OCI-LY7 (cell line): Measurements from ENCODE around the gene MAEA. TPM values are rescaled to one million over a fixed set of nuclear protein-coding genes. Genes with fewer than 3 reads are reported as not detected.

Experiments
- BruUV-seq: library from RNA; stranded (reverse); fragments of 400-500 nt; replicated peaks from 2 replicates; lab custom pipeline; 2021; lab: Mats Ljungman, UMichigan
- CTCF ChIA-PET: fragments of 300-600 bp; sonication (Branson Sonifier 250); formaldehyde crosslinking; loops from one replicate; lab custom pipeline; 2022; ENCODE audit warnings: antibody characterized with exemption; ENCODE audit not compliant: unreplicated experiment; lab: Charles Lee
- POLR2A ChIA-PET: fragments of 300-600 bp; sonication (Branson Sonifier 250); formaldehyde crosslinking; loops from one replicate; lab custom pipeline; 2022; ENCODE audit warnings: antibody characterized with exemption; lab: Charles Lee
- DNase-seq: peaks from one replicate; pipeline ENCODE4 v3.0.0-alpha.2; 2015; ENCODE audit warnings: low spot score
- H2AFZ ChIP-seq: fragments of 200-600 bp; sonication (generic), shearing (Covaris generic); 2 replicates; pipeline ENCODE4 v1.6.1; 2014; ENCODE audit warnings: mild to moderate bottlenecking, antibody characterized with exemption, low read length, moderate library complexity
- H3K27ac ChIP-seq: fragments of 200-600 bp; sonication (generic); 2 replicates; pipeline ENCODE4 v1.5.1; 2014; ENCODE audit warnings: mixed run types, low read depth, mild to moderate bottlenecking, moderate library complexity, low read length, inconsistent platforms; ENCODE audit not compliant: poor library complexity, severe bottlenecking
- H3K36me3 ChIP-seq: fragments of 200-600 bp; sonication (generic); 2 replicates; pipeline ENCODE4 v1.6.1; 2014; ENCODE audit warnings: mild to moderate bottlenecking, antibody characterized with exemption, low read length, moderate library complexity, mixed read lengths; ENCODE audit not compliant: insufficient read depth
- H3K4me1 ChIP-seq: fragments of 200-600 bp; sonication (generic); 2 replicates; pipeline ENCODE4 v1.5.1; 2014; ENCODE audit warnings: mild to moderate bottlenecking, low read length; ENCODE audit not compliant: insufficient read depth, poor library complexity, severe bottlenecking
- H3K4me2 ChIP-seq: fragments of 200-600 bp; sonication (generic); 2 replicates; pipeline ENCODE4 v1.6.1; 2014; ENCODE audit warnings: mild to moderate bottlenecking, low read length
- H3K4me3 ChIP-seq: fragments of 200-600 bp; sonication (generic); 2 replicates; pipeline ENCODE4 v1.5.1; 2014; ENCODE audit warnings: mild to moderate bottlenecking, low read depth, low read length; ENCODE audit not compliant: poor library complexity, severe bottlenecking
- H3K79me2 ChIP-seq: fragments of 200-600 bp; sonication (generic); 2 replicates; pipeline ENCODE4 v1.6.1; 2016; ENCODE audit warnings: low read depth, mild to moderate bottlenecking, low read length, moderate library complexity, mixed read lengths; ENCODE audit not compliant: insufficient read depth
- H3K9me2 ChIP-seq: fragments of 200-600 bp; sonication (generic); 2 replicates; pipeline ENCODE4 v1.6.1; 2016; ENCODE audit warnings: mild to moderate bottlenecking, low read length, mixed read lengths; ENCODE audit not compliant: insufficient read depth
- H3K9me3 ChIP-seq: fragments of 200-600 bp; sonication (generic); 2 replicates; pipeline ENCODE4 v1.6.1; 2014; ENCODE audit warnings: mild to moderate bottlenecking, mixed run types, low read length, mixed read lengths
- H4K20me1 ChIP-seq: fragments of 200-600 bp; sonication (generic); 2 replicates; pipeline ENCODE4 v1.6.1; 2014; ENCODE audit warnings: mild to moderate bottlenecking, antibody characterized with exemption, low read length, moderate library complexity, mixed read lengths; ENCODE audit not compliant: insufficient read depth
- CTCF ChIP-seq: fragments of 200-600 bp; sonication (generic); conservative IDR thresholded peaks from 2 replicates; pipeline ENCODE4 v1.5.1; 2014; ENCODE audit warnings: mild to moderate bottlenecking, antibody characterized with exemption, low read length, moderate library complexity, mixed read lengths
- EZH2phosphoT487 ChIP-seq: fragments of 200-600 bp; sonication (generic); IDR thresholded peaks from 2 replicates; pipeline ENCODE4 v1.6.1; 2018; ENCODE audit warnings: low read depth, borderline replicate concordance, mild to moderate bottlenecking, mixed run types, antibody characterized with exemption, low read length, moderate library complexity, mixed read lengths
- intact Hi-C: fragments of 100-400 bp; cut with micrococcal nuclease; formaldehyde crosslinking; loops from one replicate; pipeline ENCODE4 v1.10.0; 2022; ENCODE audit not compliant: unreplicated experiment
- total RNA-seq, 2 experiments: library from RNA; depleted of rRNA in 1 of 2; stranded (reverse); fragments of >200 nt in 1 of 2; shearing (Covaris generic) in 1 of 2; gene quantifications; 2 replicates each; pipeline ENCODE4 v1.2.3, GENCODE V29; 2014 to 2022

The MAEA gene
- total RNA-seq, 2 experiments from 2014 or later: 53.2 to 59.3 TPM

GRCh38 chr4:1347410-1347864 is 57.7 kb downstream of the MAEA start:
- TF ChIP-seq EZH2phosphoT487: no peak
- no peak for TF ChIP-seq CTCF
- intact Hi-C loops: loop anchor here (1.0 to 5.0 kb wide), 6 partner anchors 59 to 373 kb away; partner anchors contain the start of genes FGFRL1, MAEA, TACC3 and TMEM129
- H2AFZ ChIP-seq: peak overlapping the region; percentile 40; the same call in 1 of the 2 replicates
- no peaks in the 10 kb centered on the region for H3K9me2 ChIP-seq
- peak; percentile 70 for DNase-seq
- BruUV-seq: no TSS peak
- H3K27ac ChIP-seq: peak overlapping the region; percentile 51
- peak overlapping the region; percentile 76 for H3K4me3 ChIP-seq
- CTCF ChIA-PET: no interaction called here
- H3K36me3 ChIP-seq: peaks cover 19% of the 10 kb centered on the region
- peaks cover 17% of the 10 kb centered on the region; the same call in 1 of the 2 replicates for H3K79me2 ChIP-seq
- H3K4me1 ChIP-seq: peaks cover 29% of the 10 kb centered on the region
- POLR2A ChIA-PET: interaction anchor here (0.7 to 2.1 kb wide), 3 partner anchors 57 to 100 kb away, joined by 3 to 10 read pairs (median 4); partner anchors contain the start of gene MAEA
- peak overlapping the region; percentile 76 for H3K4me2 ChIP-seq
- H3K9me3 ChIP-seq: no peaks in the 10 kb centered on the region
- H4K20me1 ChIP-seq: peaks cover 5% of the 10 kb centered on the region; the same call in 1 of the 2 replicates

- DNase-seq: no peak
- peak overlapping the region; percentile 76 for H3K4me3 ChIP-seq
- peak overlapping the region; percentile 51 for H3K27ac ChIP-seq
- no peak overlapping the region; the same call in 1 of the 2 replicates for H2AFZ ChIP-seq
- no peaks in the 10 kb centered on the region for H3K9me2 ChIP-seq
- TF ChIP-seq EZH2phosphoT487: no peak
- no peak for TF ChIP-seq CTCF
- intact Hi-C loops: loop anchor here (5.0 kb wide), 2 partner anchors 81 to 336 kb away; partner anchors contain the start of gene FGFRL1
- H3K4me2 ChIP-seq: peak overlapping the region; percentile 76
- H3K79me2 ChIP-seq: peaks cover 17% of the 10 kb centered on the region; the same call in 1 of the 2 replicates
- BruUV-seq: TSS peak; percentile 76
- CTCF ChIA-PET: no interaction called here
- H3K9me3 ChIP-seq: no peaks in the 10 kb centered on the region
- POLR2A ChIA-PET: interaction anchor here (0.7 to 2.1 kb wide), 2 partner anchors 58 to 100 kb away, joined by 3 to 10 read pairs; partner anchors contain the start of gene MAEA
- H3K36me3 ChIP-seq: peaks cover 25% of the 10 kb centered on the region
- peaks cover 29% of the 10 kb centered on the region for H3K4me1 ChIP-seq
- H4K20me1 ChIP-seq: peaks cover 5% of the 10 kb centered on the region; the same call in 1 of the 2 replicates
Observed at GRCh38 chr4:1348014-1348513, 58.4 kb downstream of the MAEA start.

- no peak overlapping the region for H2AFZ ChIP-seq
- ChIA-PET POLR2A (no interaction called here), CTCF (no interaction called here)
- TF ChIP-seq CTCF (no peak), EZH2phosphoT487 (no peak)
- peak overlapping the region; percentile 76 for H3K4me3 ChIP-seq
- H3K36me3 ChIP-seq: peaks cover 31% of the 10 kb centered on the region
- no peak for DNase-seq
- BruUV-seq: no TSS peak
- peaks cover 17% of the 10 kb centered on the region; the same call in 1 of the 2 replicates for H3K79me2 ChIP-seq
- H4K20me1 ChIP-seq: peaks cover 5% of the 10 kb centered on the region; the same call in 1 of the 2 replicates
- intact Hi-C loops: loop anchor here (5.0 kb wide), 2 partner anchors 81 to 336 kb away; partner anchors contain the start of gene FGFRL1
- no peaks in the 10 kb centered on the region for H3K9me2 ChIP-seq
- H3K4me1 ChIP-seq: peaks cover 29% of the 10 kb centered on the region
- H3K9me3 ChIP-seq: no peaks in the 10 kb centered on the region
- no peak overlapping the region for H3K27ac ChIP-seq
- H3K4me2 ChIP-seq: peak overlapping the region; percentile 76
Observed at GRCh38 chr4:1348746-1349145, 59.1 kb downstream of the MAEA start.
